ENCODE results near the gene IL12RB1. TPM values are rescaled to one million over a fixed set of nuclear protein-coding genes. Genes with fewer than 3 reads are reported as not detected.

IL12RB1 gene
- total and polyA plus RNA-seq, 2 donors (not counting 3 experiments of a cell fraction or from before 2014, with no cell fraction given): not detected

GRCh38 chr19:18013210-18014111 is 73.3 kb downstream of the IL12RB1 start:
- Histone ChIP-seq H3K4me2 (ENCODE audit: insufficient read depth, low read length) (no peak overlapping the region), H3K9me1 (replicated peaks; ENCODE audit: control insufficient read depth, extremely low read depth, insufficient read depth, low read length) (no peaks in the 10 kb centered on the region), H3K79me2 (ENCODE audit: control insufficient read depth, insufficient read depth, low read length) (peaks cover under 1% of the 10 kb centered on the region), H3K4me1 (ENCODE audit: control insufficient read depth, extremely low read depth, insufficient read depth, low read length) (peaks cover 11% of the 10 kb centered on the region), H3K36me3 (ENCODE audit: control insufficient read depth in 2 of 2, extremely low read depth in 1 of 2, insufficient read depth in 2 of 2, low read length in 2 of 2) (peaks cover 0 to 30% of the 10 kb centered on the region in 2 experiments), H4K20me1 (replicated peaks; ENCODE audit: control insufficient read depth, extremely low read depth, insufficient read depth, low read length) (no peaks in the 10 kb centered on the region), H3K27ac (ENCODE audit: insufficient read depth, low read depth, low read length) (no peak overlapping the region), H3K9ac (replicated peaks; ENCODE audit: extremely low read depth, insufficient read depth, low read length) (no peak overlapping the region), H3K27me3 (ENCODE audit: control insufficient read depth in 2 of 2, insufficient read depth in 2 of 2, low read length in 2 of 2) (no peaks in the 10 kb centered on the region), H2AFZ (ENCODE audit: low read depth, low read length) (no peak overlapping the region), H3K9me3 (replicated peaks; ENCODE audit: control insufficient read depth, insufficient read depth, low read length) (no peaks in the 10 kb centered on the region), H3K4me3 (replicated peaks in 1 of 3; ENCODE audit: insufficient read depth in 1 of 3, low read depth in 1 of 3, low read length in 3 of 3) (no peak overlapping the region)
- ChIA-PET POLR2A (no interaction called here), CTCF (interaction anchor here (1.3 kb wide), 1 partner anchor 45 kb away, joined by 3 read pairs; no protein-coding TSS in a partner anchor)
- intact Hi-C loops (cut with micrococcal nuclease): no loop called here
- dilution Hi-C loops (cut with MboI; ENCODE audit: extremely low pct_ligation_motif_present, low sequenced_read_pairs): no loop called here
- no peak for TF ChIP-seq JUN (IDR thresholded peaks at IDR 0.05; ENCODE audit: borderline replicate concordance, insufficient read depth, insufficient read length, low read depth)
- no peak for TF ChIP-seq FOS (IDR thresholded peaks at IDR 0.05; ENCODE audit: borderline replicate concordance, insufficient read depth, low read length)
- TF ChIP-seq CTCF (IDR thresholded peaks at IDR 0.05; ENCODE audit: extremely low read depth in 1 of 2, insufficient read depth in 1 of 2, low read depth in 1 of 2, low read length in 2 of 2): no peak
- TF ChIP-seq MYC (IDR thresholded peaks at IDR 0.05; ENCODE audit: low read depth, low read length): no peak
- no peak for TF ChIP-seq POLR2A (IDR thresholded peaks at IDR 0.05; ENCODE audit: low read depth, low read length)
- TF ChIP-seq EZH2 (IDR thresholded peaks at IDR 0.05; ENCODE audit: borderline replicate concordance, low read depth, low read length, severe bottlenecking): no peak
- no peak for TF ChIP-seq MAX (IDR thresholded peaks at IDR 0.05; ENCODE audit: insufficient read depth, insufficient read length)
- TF ChIP-seq POLR2AphosphoS5 (IDR thresholded peaks at IDR 0.05; ENCODE audit: insufficient read depth, low read depth, low read length): no peak
- no peak for TF ChIP-seq GATA2 (IDR thresholded peaks at IDR 0.05; ENCODE audit: insufficient read depth, insufficient read length, low read depth, low read length)
- BruUV-seq (replicated peaks): no TSS peak
- FAIRE-seq (no peak), DNase-seq (ENCODE audit: low read depth, low spot score) (no peak)

Measured in endothelial cell of umbilical vein (primary cell).